IMR-90 (cell line): ENCODE results near the gene BIK.

Experiments
- TF ChIP-seq, protein P1 (sequence below): conservative IDR thresholded peaks from 2 replicates; pipeline ENCODE4 v1.5.1; 2012; ENCODE audit warnings: mild to moderate bottlenecking, low read depth, low read length, improper control_type of control experiment
- TF ChIP-seq, protein P2 (sequence below): fragments of 150-350 bp; IDR thresholded peaks from 2 replicates; pipeline ENCODE4 v1.6.1; 2016; ENCODE audit warnings: low read depth, mild to moderate bottlenecking, low read length, moderate library complexity, borderline replicate concordance

DNA sequence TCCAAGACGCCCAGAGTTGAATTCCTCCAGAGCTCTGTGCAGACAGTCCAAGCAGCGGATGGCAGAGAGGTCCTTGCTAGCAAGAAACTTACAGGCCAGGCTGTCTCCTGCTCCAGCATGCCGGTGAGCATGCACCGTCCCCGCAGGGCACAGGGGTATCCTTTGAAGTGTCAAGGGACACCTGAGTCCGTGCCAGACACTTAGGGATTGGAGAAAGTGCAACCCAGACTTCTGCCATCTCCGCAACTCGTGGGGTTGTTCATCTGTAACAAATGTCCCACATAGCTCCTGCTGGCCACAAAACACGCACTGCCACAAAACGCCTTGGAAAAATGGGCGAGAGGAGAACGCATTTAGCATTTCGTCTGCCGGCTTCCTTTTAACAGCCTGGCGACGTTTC, 54.1 kb downstream of the BIK start:
- TF ChIP-seq, protein P1, sequence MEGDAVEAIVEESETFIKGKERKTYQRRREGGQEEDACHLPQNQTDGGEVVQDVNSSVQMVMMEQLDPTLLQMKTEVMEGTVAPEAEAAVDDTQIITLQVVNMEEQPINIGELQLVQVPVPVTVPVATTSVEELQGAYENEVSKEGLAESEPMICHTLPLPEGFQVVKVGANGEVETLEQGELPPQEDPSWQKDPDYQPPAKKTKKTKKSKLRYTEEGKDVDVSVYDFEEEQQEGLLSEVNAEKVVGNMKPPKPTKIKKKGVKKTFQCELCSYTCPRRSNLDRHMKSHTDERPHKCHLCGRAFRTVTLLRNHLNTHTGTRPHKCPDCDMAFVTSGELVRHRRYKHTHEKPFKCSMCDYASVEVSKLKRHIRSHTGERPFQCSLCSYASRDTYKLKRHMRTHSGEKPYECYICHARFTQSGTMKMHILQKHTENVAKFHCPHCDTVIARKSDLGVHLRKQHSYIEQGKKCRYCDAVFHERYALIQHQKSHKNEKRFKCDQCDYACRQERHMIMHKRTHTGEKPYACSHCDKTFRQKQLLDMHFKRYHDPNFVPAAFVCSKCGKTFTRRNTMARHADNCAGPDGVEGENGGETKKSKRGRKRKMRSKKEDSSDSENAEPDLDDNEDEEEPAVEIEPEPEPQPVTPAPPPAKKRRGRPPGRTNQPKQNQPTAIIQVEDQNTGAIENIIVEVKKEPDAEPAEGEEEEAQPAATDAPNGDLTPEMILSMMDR = no peak
- TF ChIP-seq, protein P2, sequence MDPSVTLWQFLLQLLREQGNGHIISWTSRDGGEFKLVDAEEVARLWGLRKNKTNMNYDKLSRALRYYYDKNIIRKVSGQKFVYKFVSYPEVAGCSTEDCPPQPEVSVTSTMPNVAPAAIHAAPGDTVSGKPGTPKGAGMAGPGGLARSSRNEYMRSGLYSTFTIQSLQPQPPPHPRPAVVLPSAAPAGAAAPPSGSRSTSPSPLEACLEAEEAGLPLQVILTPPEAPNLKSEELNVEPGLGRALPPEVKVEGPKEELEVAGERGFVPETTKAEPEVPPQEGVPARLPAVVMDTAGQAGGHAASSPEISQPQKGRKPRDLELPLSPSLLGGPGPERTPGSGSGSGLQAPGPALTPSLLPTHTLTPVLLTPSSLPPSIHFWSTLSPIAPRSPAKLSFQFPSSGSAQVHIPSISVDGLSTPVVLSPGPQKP = no peak
